Measurements from ENCODE around the gene EPN2. TPM values are rescaled to one million over a fixed set of nuclear protein-coding genes. Genes with fewer than 3 reads are reported as not detected.
"Not testable (repeated sequence)": the region's sequence is repeated elsewhere in the genome, so short reads cannot be mapped to it uniquely, and the experiment has no call there.

Gene EPN2
- polyA plus RNA-seq, 1 donor (not counting 4 experiments of a cell fraction or from before 2014, with no cell fraction given) = 30.2 TPM

GRCh38 chr17:19226610-19227588 lies 10.3 kb upstream of the EPN2 start:
- H2AFZ ChIP-seq (ENCODE audit: control insufficient read depth, low read length); H3K27ac ChIP-seq (ENCODE audit: control insufficient read depth, insufficient read depth, low read length); H3K9ac ChIP-seq (ENCODE audit: control insufficient read depth, extremely low read depth, insufficient read depth, low read length); H3K4me2 ChIP-seq (ENCODE audit: control insufficient read depth, extremely low read depth, insufficient read depth, low read depth, low read length); H3K9me1 ChIP-seq (ENCODE audit: control insufficient read depth, extremely low read depth, insufficient read depth, low read length); H4K20me1 ChIP-seq (ENCODE audit: control insufficient read depth, extremely low read depth, insufficient read depth, low read length); H3K36me3 ChIP-seq (ENCODE audit: control insufficient read depth in 2 of 2, extremely low read depth in 1 of 2, insufficient read depth in 2 of 2, low read length in 2 of 2); H3K4me1 ChIP-seq (ENCODE audit: control insufficient read depth, extremely low read depth, insufficient read depth, low read length); dilution Hi-C loops (cut with MboI; ENCODE audit: extremely low pct_ligation_motif_present, low sequenced_read_pairs); H3K9me3 ChIP-seq (ENCODE audit: control insufficient read depth, low read depth, low read length); H3K79me2 ChIP-seq (ENCODE audit: control insufficient read depth, insufficient read depth, low read length); H3K4me3 ChIP-seq (ENCODE audit: control insufficient read depth in 2 of 3, extremely low read depth in 1 of 3, insufficient read depth in 2 of 3, low read depth in 1 of 3, low read length in 3 of 3); DNase-seq (ENCODE audit: low read depth, low spot score); H3K27me3 ChIP-seq (ENCODE audit: control insufficient read depth, extremely low read depth, insufficient read depth, low read length); FAIRE-seq: not testable (repeated sequence)

- H3K9me3 ChIP-seq (ENCODE audit: control insufficient read depth, low read depth, low read length); H3K9me1 ChIP-seq (ENCODE audit: control insufficient read depth, extremely low read depth, insufficient read depth, low read length); H3K27me3 ChIP-seq (ENCODE audit: control insufficient read depth, extremely low read depth, insufficient read depth, low read length); H3K9ac ChIP-seq (ENCODE audit: control insufficient read depth, extremely low read depth, insufficient read depth, low read length); H3K27ac ChIP-seq (ENCODE audit: control insufficient read depth, insufficient read depth, low read length); DNase-seq (ENCODE audit: low read depth, low spot score); FAIRE-seq; H3K4me3 ChIP-seq (ENCODE audit: control insufficient read depth in 2 of 3, extremely low read depth in 1 of 3, insufficient read depth in 2 of 3, low read depth in 1 of 3, low read length in 3 of 3); H3K36me3 ChIP-seq (ENCODE audit: control insufficient read depth in 2 of 2, extremely low read depth in 1 of 2, insufficient read depth in 2 of 2, low read length in 2 of 2); dilution Hi-C loops (cut with MboI; ENCODE audit: extremely low pct_ligation_motif_present, low sequenced_read_pairs); H3K4me2 ChIP-seq (ENCODE audit: control insufficient read depth, extremely low read depth, insufficient read depth, low read depth, low read length); H4K20me1 ChIP-seq (ENCODE audit: control insufficient read depth, extremely low read depth, insufficient read depth, low read length); H2AFZ ChIP-seq (ENCODE audit: control insufficient read depth, low read length): not testable (repeated sequence)
- Histone ChIP-seq H3K79me2 (ENCODE audit: control insufficient read depth, insufficient read depth, low read length) (peaks cover 21% of the 10 kb centered on the region), H3K4me1 (ENCODE audit: control insufficient read depth, extremely low read depth, insufficient read depth, low read length) (peaks cover 11% of the 10 kb centered on the region)
Measured at GRCh38 chr17:19234676-19235075, 2.5 kb upstream of the EPN2 start.

GRCh38 chr17:19236351-19237138 lies 621 bp upstream of the EPN2 start:
- H3K9ac ChIP-seq (ENCODE audit: control insufficient read depth, extremely low read depth, insufficient read depth, low read length); H3K36me3 ChIP-seq (ENCODE audit: control insufficient read depth in 2 of 2, extremely low read depth in 1 of 2, insufficient read depth in 2 of 2, low read length in 2 of 2); H3K4me2 ChIP-seq (ENCODE audit: control insufficient read depth, extremely low read depth, insufficient read depth, low read depth, low read length); H2AFZ ChIP-seq (ENCODE audit: control insufficient read depth, low read length); dilution Hi-C loops (cut with MboI; ENCODE audit: extremely low pct_ligation_motif_present, low sequenced_read_pairs); H3K27ac ChIP-seq (ENCODE audit: control insufficient read depth, insufficient read depth, low read length); H4K20me1 ChIP-seq (ENCODE audit: control insufficient read depth, extremely low read depth, insufficient read depth, low read length); H3K9me3 ChIP-seq (ENCODE audit: control insufficient read depth, low read depth, low read length); H3K9me1 ChIP-seq (ENCODE audit: control insufficient read depth, extremely low read depth, insufficient read depth, low read length); H3K27me3 ChIP-seq (ENCODE audit: control insufficient read depth, extremely low read depth, insufficient read depth, low read length); DNase-seq (ENCODE audit: low read depth, low spot score): not testable (repeated sequence)
- Histone ChIP-seq H3K4me3 (ENCODE audit: control insufficient read depth in 2 of 3, extremely low read depth in 1 of 3, insufficient read depth in 2 of 3, low read depth in 1 of 3, low read length in 3 of 3) (peak overlapping the region in 1 of 3 experiments; percentile 100), H3K79me2 (ENCODE audit: control insufficient read depth, insufficient read depth, low read length) (peaks cover 37% of the 10 kb centered on the region), H3K4me1 (ENCODE audit: control insufficient read depth, extremely low read depth, insufficient read depth, low read length) (peaks cover 13% of the 10 kb centered on the region)
- FAIRE-seq = peak; percentile 95

Measured in keratinocyte (primary cell).